SKM-1 (cell line): ENCODE data around the gene TYW5.

Experiments used
- DNase-seq: peaks from one replicate; lab custom pipeline; 2025; ENCODE audit not compliant: unreplicated experiment; lab: John Stamatoyannopoulos, UW

Gene TYW5

GRCh38 chr2:199955339-199956061 is at the start of gene TYW5, which contains the start of gene MAIP1:
Gene TYW5 (minus strand): TSS chr2:199955491. CDS start chr2:199955470, 21 bp downstream.
Gene MAIP1 (plus strand): TSS chr2:199955582. CDS start chr2:199955799, 217 bp downstream.
- peak; percentile 66 for DNase-seq

- DNase-seq, result no peak
Measured at GRCh38 chr2:200003444-200003843, 48.2 kb upstream of the TYW5 start.

GRCh38 chr2:200000444-200001163 is 45.3 kb upstream of the TYW5 start:
- no peak for DNase-seq

GRCh38 chr2:199999166-199999565 is 43.9 kb upstream of the TYW5 start:
- no peak for DNase-seq

- no peak for DNase-seq
Measured at GRCh38 chr2:199997296-199997695, 42.0 kb upstream of the TYW5 start.

- DNase-seq, result no peak
Measured at GRCh38 chr2:199994896-199995295, 39.6 kb upstream of the TYW5 start.

- no peak for DNase-seq
Measured at GRCh38 chr2:199994371-199994770, 39.1 kb upstream of the TYW5 start.

GRCh38 chr2:199992296-199992695 is 37.0 kb upstream of the TYW5 start:
- no peak for DNase-seq

- no peak for DNase-seq
Measured at GRCh38 chr2:199991691-199992090, 36.4 kb upstream of the TYW5 start.

GRCh38 chr2:199989822-199990221 is 34.5 kb upstream of the TYW5 start:
- no peak for DNase-seq

- no peak for DNase-seq
Measured at GRCh38 chr2:199988151-199988550, 32.9 kb upstream of the TYW5 start.

GRCh38 chr2:199987586-199987985 is 32.3 kb upstream of the TYW5 start:
- DNase-seq, result no peak

GRCh38 chr2:199985625-199986207 is 30.4 kb upstream of the TYW5 start:
- peak; percentile 69 for DNase-seq

- DNase-seq, result no peak
Measured at GRCh38 chr2:199984755-199985154, 29.5 kb upstream of the TYW5 start.

GRCh38 chr2:199984159-199984558 is 28.9 kb upstream of the TYW5 start:
- DNase-seq, result no peak

GRCh38 chr2:199983534-199983933 is 28.2 kb upstream of the TYW5 start:
- DNase-seq, result no peak

GRCh38 chr2:199982126-199982843 is 27.0 kb upstream of the TYW5 start:
- no peak for DNase-seq

- DNase-seq, result peak; percentile 53
Measured at GRCh38 chr2:199979832-199980628, 24.7 kb upstream of the TYW5 start.

GRCh38 chr2:199979398-199979797 is 24.1 kb upstream of the TYW5 start:
- DNase-seq, result no peak

GRCh38 chr2:199977984-199978415 is 22.7 kb upstream of the TYW5 start:
- no peak for DNase-seq
